Breast epithelium (tissue), 4 donors: ENCODE data around the gene TGM1. TPM values are rescaled to one million over a fixed set of nuclear protein-coding genes. Genes with fewer than 3 reads are reported as not detected.
A peak's percentile ranks its signal among the peaks of the same experiment; 100 is the strongest.

Experiments
- DNase-seq, 2 donors: peaks; one replicate each; pipeline ENCODE4 v3.0.0-alpha.2; 2019; ENCODE audit warnings: low spot score in 2 of 2
- H3K27ac ChIP-seq, 2 donors: fragments of 200-600 bp; sonication (generic) in 1 of 2; one replicate each; pipeline ENCODE4 v1.5.1; 2016 to 2019; ENCODE audit warnings: mild to moderate bottlenecking in 1 of 2
- H3K27me3 ChIP-seq, 2 donors: fragments of 200-600 bp; sonication (generic) in 1 of 2; one replicate each; pipeline versions ENCODE4 v1.5.1 to v1.6.0; 2017 to 2019; ENCODE audit warnings: control low read depth in 1 of 2, mild to moderate bottlenecking in 1 of 2
- H3K36me3 ChIP-seq: fragments of 200-600 bp; one replicate; pipeline ENCODE4 v1.5.1; 2019
- H3K4me1 ChIP-seq, 2 donors: fragments of 200-600 bp; sonication (generic); one replicate each; pipeline ENCODE4 v1.5.1; 2016 to 2019; ENCODE audit warnings: control low read depth in 1 of 2
- H3K4me3 ChIP-seq, 3 donors: fragments of 200-600 bp; sonication (generic); 1 replicate in 2 of 3; 2 replicates in 1 of 3; pipeline ENCODE4 v1.5.1; 2016 to 2019; ENCODE audit warnings: mild to moderate bottlenecking in 3 of 3, moderate library complexity in 2 of 3
- H3K9me3 ChIP-seq, 2 donors: fragments of 200-600 bp; sonication (generic) in 1 of 2; one replicate each; pipeline ENCODE4 v1.5.1; 2016 to 2019; ENCODE audit warnings: control low read depth in 1 of 2
- POLR2A ChIP-seq: fragments of 450-650 bp; IDR thresholded peaks from one replicate; pipeline ENCODE4 v1.6.1; 2016; ENCODE audit warnings: antibody characterized with exemption, mild to moderate bottlenecking, moderate library complexity
- POLR2AphosphoS5 ChIP-seq, 3 donors: sonication (generic); formaldehyde crosslinking; IDR thresholded peaks; one replicate each; pipeline ENCODE4 v1.6.1; 2017; ENCODE audit warnings: antibody characterized with exemption in 3 of 3
- intact Hi-C: fragments of 100-400 bp; cut with DNase I; formaldehyde crosslinking; loops from one replicate; pipeline ENCODE4 v1.15.1; 2023; ENCODE audit warnings: low total_unique reads
- total RNA-seq, 3 donors: library from RNA; depleted of rRNA; stranded (reverse); fragments of >200 nt; gene quantifications; one replicate each; pipeline ENCODE4 v1.1.0, GENCODE V29; 2016
- TF ChIP-seq, protein P1 (sequence below), 3 donors: fragments of 450-650 bp; IDR thresholded peaks; one replicate each; pipeline ENCODE4 v1.5.1; 2016 to 2017; ENCODE audit warnings: antibody characterized with exemption in 3 of 3, mild to moderate bottlenecking in 3 of 3, moderate library complexity in 3 of 3

Gene TGM1
- total RNA-seq, 3 donors from 2014 or later = 0.32 to 18.7 (median 1.6) TPM

DNA sequence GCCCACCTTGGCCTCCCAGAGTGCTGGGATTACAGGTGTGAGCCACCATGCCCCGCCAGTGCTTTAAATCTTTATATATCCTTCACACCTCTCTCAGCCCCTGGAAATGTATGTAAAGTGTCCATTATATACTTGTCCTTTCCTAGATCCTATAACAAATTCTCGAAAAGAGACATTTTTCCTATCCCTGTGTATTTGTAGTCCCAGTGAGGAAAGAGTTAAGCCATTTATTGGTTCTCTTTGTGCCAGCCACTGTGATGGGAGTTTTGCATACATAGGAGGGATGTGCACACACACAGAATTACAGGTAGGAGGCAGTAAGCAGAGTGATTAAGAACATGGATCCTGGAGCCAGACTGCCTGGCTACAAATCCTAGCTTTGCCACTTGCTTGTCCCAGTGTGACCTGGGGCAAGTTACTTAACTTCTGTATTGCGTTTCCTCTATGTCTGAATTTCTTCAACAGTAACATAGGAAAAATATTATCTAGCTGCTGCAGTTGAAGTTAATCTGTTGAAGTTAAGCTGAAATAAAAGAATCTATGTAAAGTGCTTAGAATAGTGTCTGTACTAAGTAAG is 10.5 kb upstream of the TGM1 start:
- Histone ChIP-seq H3K9me3 (no peaks in the 10 kb centered on the region), H3K36me3 (no peaks in the 10 kb centered on the region), H3K27ac (no peak overlapping the region), H3K4me3 (no peak overlapping the region), H3K4me1 (no peaks in the 10 kb centered on the region), H3K27me3 (no peaks in the 10 kb centered on the region)
- intact Hi-C loops = no loop called here
- no peak for DNase-seq
- TF ChIP-seq POLR2A (no peak), POLR2AphosphoS5 (IDR thresholded peaks at IDR 0.05) (no peak)
- TF ChIP-seq, protein P1, sequence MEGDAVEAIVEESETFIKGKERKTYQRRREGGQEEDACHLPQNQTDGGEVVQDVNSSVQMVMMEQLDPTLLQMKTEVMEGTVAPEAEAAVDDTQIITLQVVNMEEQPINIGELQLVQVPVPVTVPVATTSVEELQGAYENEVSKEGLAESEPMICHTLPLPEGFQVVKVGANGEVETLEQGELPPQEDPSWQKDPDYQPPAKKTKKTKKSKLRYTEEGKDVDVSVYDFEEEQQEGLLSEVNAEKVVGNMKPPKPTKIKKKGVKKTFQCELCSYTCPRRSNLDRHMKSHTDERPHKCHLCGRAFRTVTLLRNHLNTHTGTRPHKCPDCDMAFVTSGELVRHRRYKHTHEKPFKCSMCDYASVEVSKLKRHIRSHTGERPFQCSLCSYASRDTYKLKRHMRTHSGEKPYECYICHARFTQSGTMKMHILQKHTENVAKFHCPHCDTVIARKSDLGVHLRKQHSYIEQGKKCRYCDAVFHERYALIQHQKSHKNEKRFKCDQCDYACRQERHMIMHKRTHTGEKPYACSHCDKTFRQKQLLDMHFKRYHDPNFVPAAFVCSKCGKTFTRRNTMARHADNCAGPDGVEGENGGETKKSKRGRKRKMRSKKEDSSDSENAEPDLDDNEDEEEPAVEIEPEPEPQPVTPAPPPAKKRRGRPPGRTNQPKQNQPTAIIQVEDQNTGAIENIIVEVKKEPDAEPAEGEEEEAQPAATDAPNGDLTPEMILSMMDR (IDR thresholded peaks at IDR 0.05) = no peak

DNA sequence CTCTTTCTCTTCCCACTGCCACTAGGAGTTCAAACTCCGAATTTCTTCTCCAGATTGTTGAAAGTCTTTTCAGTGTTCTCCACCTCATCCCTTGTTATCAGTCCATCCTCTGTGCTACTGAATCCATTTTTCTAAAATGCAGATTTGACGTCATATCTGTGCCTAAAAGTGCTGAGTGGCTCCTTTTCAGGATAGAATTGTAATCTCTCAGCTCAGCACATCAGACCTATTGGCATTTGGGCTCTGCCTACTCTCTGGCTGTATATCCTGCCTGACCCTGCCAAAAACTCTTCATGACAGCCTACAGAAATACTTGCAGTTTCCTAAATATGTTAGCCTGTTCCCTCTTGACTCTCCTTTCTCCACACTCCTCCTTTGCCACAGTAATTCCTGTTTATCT is 9.5 kb upstream of the TGM1 start:
- Histone ChIP-seq H3K27me3 (no peaks in the 10 kb centered on the region), H3K36me3 (no peaks in the 10 kb centered on the region), H3K27ac (peak overlapping the region in 1 of 2 donors; percentile 98), H3K4me3 (no peak overlapping the region), H3K9me3 (no peaks in the 10 kb centered on the region), H3K4me1 (no peaks in the 10 kb centered on the region)
- TF ChIP-seq POLR2A = no peak
- TF ChIP-seq, protein P1 (IDR thresholded peaks at IDR 0.05) = no peak
- TF ChIP-seq POLR2AphosphoS5 (IDR thresholded peaks at IDR 0.05) = no peak
- no peak for DNase-seq
- intact Hi-C loops = no loop called here

DNA sequence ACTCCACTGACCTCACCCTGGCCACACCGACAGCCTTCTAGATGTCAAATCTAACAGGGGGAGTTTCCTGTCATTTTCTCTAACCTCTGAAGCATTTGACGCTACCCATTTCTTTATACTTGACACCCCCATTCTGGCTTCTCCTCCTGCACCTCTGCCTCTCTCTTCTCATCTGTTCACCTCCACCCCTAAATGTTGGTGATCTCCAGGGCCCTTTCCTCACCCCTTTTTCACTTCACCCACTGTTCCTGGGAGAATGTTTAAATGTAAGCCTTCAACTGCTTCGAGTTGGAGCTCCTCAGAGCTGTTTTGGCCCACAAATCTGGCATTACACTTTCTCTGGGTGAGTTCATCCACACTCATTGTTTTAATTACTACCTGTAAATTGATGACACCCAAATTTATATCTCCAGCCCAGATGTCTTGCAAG is 8.9 kb upstream of the TGM1 start:
- Histone ChIP-seq H3K27me3 (no peaks in the 10 kb centered on the region), H3K4me3 (peak overlapping the region; percentile 75 to 94 (median 90)), H3K36me3 (peaks cover under 1% of the 10 kb centered on the region), H3K9me3 (no peaks in the 10 kb centered on the region), H3K27ac (peak overlapping the region; percentile 95 to 98), H3K4me1 (no peaks in the 10 kb centered on the region)
- intact Hi-C loops = no loop called here
- TF ChIP-seq POLR2A (no peak), POLR2AphosphoS5 (IDR thresholded peaks at IDR 0.05) (no peak)
- TF ChIP-seq, protein P1 (IDR thresholded peaks at IDR 0.05) = no peak
- DNase-seq = no peak

DNA sequence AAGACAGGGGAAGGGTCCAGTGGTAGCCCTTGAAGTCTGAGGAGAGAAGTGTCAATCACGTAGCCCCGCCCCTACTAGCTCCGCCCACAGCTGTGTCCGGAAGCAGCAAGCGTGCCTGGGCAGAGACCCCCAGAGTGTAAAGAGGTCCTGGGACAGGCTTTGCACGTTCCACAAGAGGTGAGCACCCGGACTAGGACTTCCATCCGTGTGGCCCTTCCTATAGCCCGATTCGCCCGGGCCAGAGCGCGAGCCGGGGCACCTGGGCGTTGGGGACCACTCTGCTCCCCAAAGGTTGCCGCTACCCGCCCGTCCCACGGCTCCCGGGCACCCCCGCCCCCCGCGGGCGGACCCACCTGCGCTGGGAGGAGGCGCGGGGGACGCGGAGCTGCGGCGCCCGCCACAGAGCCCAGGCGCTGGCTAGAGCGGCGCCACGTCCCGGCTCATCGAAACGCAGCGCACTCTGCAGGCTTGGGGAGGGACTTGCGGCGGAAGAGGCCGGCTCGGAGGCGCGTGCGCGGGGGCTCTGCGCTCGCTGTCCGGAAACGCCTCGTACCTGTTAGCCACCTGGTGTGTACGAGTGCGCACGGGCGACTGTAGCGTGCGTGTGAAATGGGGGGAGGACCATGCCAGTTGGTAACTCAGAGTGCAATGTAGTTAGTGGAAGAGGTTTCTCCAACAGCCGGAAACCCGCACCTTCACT is 8.3 kb upstream of the TGM1 start, which contains the start of gene RABGGTA:
Gene RABGGTA (minus strand): TSS at position 464 of the 700 bp plus-strand sequence. CDS start 482 bp downstream, outside the sequence.
- peak; percentile 83 to 85 for DNase-seq
- Histone ChIP-seq H3K9me3 (no peaks in the 10 kb centered on the region), H3K27me3 (no peaks in the 10 kb centered on the region), H3K4me3 (peak within 1 kb of the TSS; percentile 75 to 94 (median 90)), H3K27ac (peak within 1 kb of the TSS; percentile 95 to 98), H3K4me1 (no peaks in the 10 kb centered on the region), H3K36me3 (peaks cover 6% of the 10 kb centered on the region)
- peak; percentile 7 for TF ChIP-seq POLR2A
- TF ChIP-seq, protein P1 (IDR thresholded peaks at IDR 0.05) = peak; percentile 38 to 72 (median 55)
- TF ChIP-seq POLR2AphosphoS5 (IDR thresholded peaks at IDR 0.05) = peak; percentile 47 to 77 (median 73)
- intact Hi-C loops = no loop called here

DNA sequence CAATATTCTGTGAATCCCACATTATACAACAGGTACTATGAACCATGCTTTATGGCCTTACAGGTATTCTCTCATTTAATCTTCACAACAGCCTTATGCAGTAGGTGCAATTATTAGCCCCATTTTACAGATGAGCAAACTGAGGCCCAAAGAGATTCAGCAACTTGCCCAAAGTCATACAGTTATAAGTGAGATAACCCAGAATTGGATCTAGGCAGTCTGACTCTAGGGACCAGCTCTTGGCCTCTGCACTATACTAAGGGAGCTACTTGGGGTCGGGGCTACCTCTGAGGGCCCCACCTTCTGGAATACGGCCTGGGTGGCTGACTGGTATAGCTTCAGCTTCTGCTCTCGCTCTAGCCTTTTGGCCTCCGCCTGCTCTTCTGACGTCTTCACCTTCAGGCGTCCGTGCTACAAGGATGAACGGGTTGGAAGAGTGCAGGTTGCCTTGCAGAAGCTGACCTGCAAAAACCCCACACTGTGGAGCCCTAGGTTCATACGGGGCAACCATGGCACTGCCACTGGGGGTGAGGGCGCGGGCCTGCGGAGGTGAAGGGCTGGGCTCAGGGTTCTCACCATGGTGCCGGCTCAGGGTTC is 7.7 kb upstream of the TGM1 start:
- Histone ChIP-seq H3K4me1 (no peaks in the 10 kb centered on the region), H3K4me3 (peak overlapping the region; percentile 75 to 94 (median 90)), H3K9me3 (no peaks in the 10 kb centered on the region), H3K36me3 (peaks cover 9% of the 10 kb centered on the region), H3K27ac (peak overlapping the region; percentile 95 to 98), H3K27me3 (no peaks in the 10 kb centered on the region)
- DNase-seq = no peak
- TF ChIP-seq POLR2A (no peak), POLR2AphosphoS5 (IDR thresholded peaks at IDR 0.05) (no peak)
- TF ChIP-seq, protein P1 (IDR thresholded peaks at IDR 0.05) = no peak
- intact Hi-C loops = no loop called here
